HL-60 (cell line): ENCODE measurements around the gene LRRN2.

Source experiments
- DNase-seq, 2 experiments: peaks; one replicate each; pipeline ENCODE4 v3.0.0-alpha.2; 2010 to 2020; ENCODE audit warnings: low read depth in 1 of 2, low spot score in 1 of 2
- H3K27ac ChIP-seq: fragments of 250-450 bp; sonication (Bioruptor Pico); replicated peaks from 2 replicates; pipeline ENCODE4 v1.5.1; 2020; ENCODE audit warnings: mild to moderate bottlenecking, moderate library complexity
- H3K27me3 ChIP-seq: fragments of 250-450 bp; sonication (Bioruptor Pico); 2 replicates; pipeline ENCODE4 v1.5.1; 2021; ENCODE audit warnings: mild to moderate bottlenecking, moderate library complexity; ENCODE audit not compliant: insufficient read depth, poor library complexity, severe bottlenecking
- H3K4me3 ChIP-seq: replicated peaks from 2 replicates; pipeline ENCODE4 v1.5.1; 2011; ENCODE audit warnings: mild to moderate bottlenecking, control low read depth, low read length; ENCODE audit not compliant: insufficient read depth
- CTCF ChIP-seq: IDR thresholded peaks from one replicate; pipeline ENCODE4 v1.5.1; 2011; ENCODE audit warnings: low read length, control low read depth, inconsistent platforms; ENCODE audit not compliant: insufficient read depth
- GABPA ChIP-seq: IDR thresholded peaks from 2 replicates; pipeline ENCODE4 v1.6.1; 2012; ENCODE audit warnings: low read depth
- POLR2AphosphoS5 ChIP-seq: IDR thresholded peaks from 2 replicates; pipeline ENCODE4 v1.6.1; 2012; ENCODE audit warnings: low read depth
- REST ChIP-seq: IDR thresholded peaks from 2 replicates; pipeline ENCODE4 v1.6.1; 2012; ENCODE audit warnings: low read depth; ENCODE audit not compliant: insufficient replicate concordance
- SPI1 ChIP-seq: IDR thresholded peaks from 2 replicates; pipeline ENCODE4 v1.6.1; 2012; ENCODE audit warnings: low read depth, mild to moderate bottlenecking, borderline replicate concordance

LRRN2 gene

GRCh38 chr1:204723131-204723787, 37.7 kb upstream of the LRRN2 start:
- H3K27ac ChIP-seq = no peak overlapping the region
- DNase-seq = no peak

GRCh38 chr1:204721373-204722055, 36.0 kb upstream of the LRRN2 start:
- TF ChIP-seq SPI1 = no peak
- TF ChIP-seq REST = no peak
- TF ChIP-seq GABPA = no peak
- no peak for TF ChIP-seq CTCF
- TF ChIP-seq POLR2AphosphoS5 = no peak
- Histone ChIP-seq H3K27ac (no peak overlapping the region), H3K4me3 (no peak overlapping the region), H3K27me3 (no peaks in the 10 kb centered on the region)
- no peak for DNase-seq

More at GRCh38 chr1:204723131-204723787, 37.7 kb upstream of the LRRN2 start:
- H3K4me3 ChIP-seq = no peak overlapping the region
- TF ChIP-seq POLR2AphosphoS5 = no peak
- TF ChIP-seq GABPA = no peak
- no peak for TF ChIP-seq SPI1
- TF ChIP-seq CTCF = no peak
- TF ChIP-seq REST = no peak
- H3K27me3 ChIP-seq = peaks cover 2% of the 10 kb centered on the region

GRCh38 chr1:204716660-204717059, 31.1 kb upstream of the LRRN2 start:
- peaks cover 12% of the 10 kb centered on the region for H3K27me3 ChIP-seq
- no peak for DNase-seq
- no peak overlapping the region for H3K27ac ChIP-seq
- TF ChIP-seq POLR2AphosphoS5 (no peak), GABPA (no peak), CTCF (no peak), SPI1 (no peak), REST (no peak)
- no peak overlapping the region for H3K4me3 ChIP-seq
